Stomach smooth muscle (tissue), 2 donors: ENCODE data around the gene ZBTB4.

ENCODE experiments used
- H3K27ac ChIP-seq: one replicate; pipeline ENCODE4 v1.7.0; 2013; ENCODE audit warnings: mild to moderate bottlenecking, low read length, inconsistent platforms
- H3K27me3 ChIP-seq, 2 donors: one replicate each; pipeline ENCODE4 v1.7.0; 2013; ENCODE audit warnings: low read length in 2 of 2; ENCODE audit not compliant: insufficient read depth in 2 of 2, control insufficient read depth in 1 of 2
- H3K36me3 ChIP-seq, 2 donors: one replicate each; pipeline ENCODE4 v1.7.0; 2013; ENCODE audit warnings: low read length in 2 of 2; ENCODE audit not compliant: control insufficient read depth in 2 of 2, insufficient read depth in 2 of 2
- H3K4me1 ChIP-seq: one replicate; pipeline ENCODE4 v1.7.0; 2013; ENCODE audit warnings: low read length; ENCODE audit not compliant: control insufficient read depth, insufficient read depth
- H3K4me3 ChIP-seq, 2 donors: one replicate each; pipeline ENCODE4 v1.7.0; 2013; ENCODE audit warnings: low read length in 2 of 2
- H3K9ac ChIP-seq, 2 donors: one replicate each; pipeline ENCODE4 v1.7.0; 2013; ENCODE audit warnings: low read length in 2 of 2, mild to moderate bottlenecking in 1 of 2
- H3K9me3 ChIP-seq, 2 donors: one replicate each; pipeline ENCODE4 v1.7.0; 2013; ENCODE audit warnings: low read length in 2 of 2; ENCODE audit not compliant: control insufficient read depth in 2 of 2
- donor health status: healthy.
- donor health status: Pancreatic carcinoma.

ZBTB4 gene

DNA sequence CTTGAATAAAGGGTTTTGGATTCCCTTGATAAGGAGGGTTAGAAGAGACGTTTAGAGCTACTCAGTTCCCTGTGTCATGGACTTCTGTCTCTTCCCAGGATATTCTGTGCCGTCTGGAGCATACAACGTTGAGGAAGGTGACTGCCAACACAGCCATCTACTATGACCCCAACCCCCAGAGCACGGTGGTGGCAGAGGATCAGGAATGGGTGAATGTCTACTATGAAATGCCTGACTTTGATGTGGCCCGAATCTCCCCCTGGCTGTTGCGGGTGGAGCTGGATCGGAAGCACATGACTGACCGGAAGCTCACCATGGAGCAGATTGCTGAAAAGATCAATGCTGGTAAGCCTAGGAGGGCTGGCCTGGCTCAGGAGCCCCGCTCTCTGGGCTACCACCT, 29.4 kb upstream of the ZBTB4 start:
- Histone ChIP-seq H3K4me1 (no peaks in the 10 kb centered on the region), H3K4me3 (no peak overlapping the region), H3K27me3 (no peaks in the 10 kb centered on the region), H3K9me3 (no peaks in the 10 kb centered on the region), H3K36me3 (peaks cover 50 to 56% of the 10 kb centered on the region in 2 donors), H3K27ac (no peak overlapping the region), H3K9ac (no peak overlapping the region)

DNA sequence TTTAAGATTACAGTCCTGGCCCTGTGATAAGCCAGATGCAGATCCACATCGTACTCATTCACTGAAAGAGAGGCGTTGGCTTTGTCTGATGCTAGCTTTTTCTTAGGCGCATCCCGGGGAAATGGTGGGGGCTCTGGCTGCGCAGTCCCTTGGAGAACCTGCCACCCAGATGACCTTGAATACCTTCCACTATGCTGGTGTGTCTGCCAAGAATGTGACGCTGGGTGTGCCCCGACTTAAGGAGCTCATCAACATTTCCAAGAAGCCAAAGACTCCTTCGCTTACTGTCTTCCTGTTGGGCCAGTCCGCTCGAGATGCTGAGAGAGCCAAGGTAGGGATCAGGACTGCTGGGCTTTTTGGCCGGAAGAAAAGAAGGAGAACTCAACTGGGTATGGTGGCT, 28.7 kb upstream of the ZBTB4 start:
- Histone ChIP-seq H3K36me3 (peaks cover 53 to 57% of the 10 kb centered on the region in 2 donors), H3K4me1 (no peaks in the 10 kb centered on the region), H3K9ac (no peak overlapping the region)

DNA sequence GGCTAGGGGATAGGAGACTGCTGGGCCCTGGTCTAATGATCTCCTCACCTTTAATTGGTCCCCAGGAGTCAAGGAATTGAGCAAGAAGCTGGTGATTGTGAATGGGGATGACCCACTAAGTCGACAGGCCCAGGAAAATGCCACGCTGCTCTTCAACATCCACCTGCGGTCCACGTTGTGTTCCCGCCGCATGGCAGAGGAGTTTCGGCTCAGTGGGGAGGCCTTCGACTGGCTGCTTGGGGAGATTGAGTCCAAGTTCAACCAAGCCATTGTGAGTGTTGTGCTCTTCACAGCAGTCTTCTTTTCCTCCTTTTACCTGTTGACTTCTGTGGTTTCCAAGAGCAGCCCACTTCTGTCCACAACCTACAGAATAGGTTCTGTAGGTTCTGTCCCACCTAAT, 24.1 kb upstream of the ZBTB4 start:
- Histone ChIP-seq H3K9me3 (no peaks in the 10 kb centered on the region), H3K36me3 (peaks cover 53 to 61% of the 10 kb centered on the region in 2 donors), H3K4me1 (no peaks in the 10 kb centered on the region), H3K4me3 (no peak overlapping the region), H3K27ac (no peak overlapping the region), H3K27me3 (no peaks in the 10 kb centered on the region), H3K9ac (no peak overlapping the region)

More for the DNA sequence above, 28.7 kb upstream of the ZBTB4 start:
- Histone ChIP-seq H3K4me3 (no peak overlapping the region), H3K27ac (no peak overlapping the region), H3K27me3 (no peaks in the 10 kb centered on the region), H3K9me3 (no peaks in the 10 kb centered on the region)

DNA sequence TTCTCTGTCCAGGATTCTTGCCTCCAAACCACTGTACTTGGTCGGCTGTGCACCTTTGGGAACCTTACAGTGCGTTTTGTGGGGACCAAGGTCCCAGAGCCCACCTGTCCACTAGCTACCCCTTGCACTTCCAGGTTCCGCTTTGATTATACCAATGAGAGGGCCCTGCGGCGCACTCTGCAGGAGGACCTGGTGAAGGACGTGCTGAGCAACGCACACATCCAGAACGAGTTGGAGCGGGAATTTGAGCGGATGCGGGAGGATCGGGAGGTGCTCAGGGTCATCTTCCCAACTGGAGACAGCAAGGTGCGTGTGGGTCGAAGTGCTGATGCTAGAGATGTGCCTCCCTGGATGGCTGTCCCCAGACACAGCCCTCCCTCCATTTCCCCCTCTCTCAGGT, 23.6 kb upstream of the ZBTB4 start:
- H3K4me3 ChIP-seq, result no peak overlapping the region
- H3K4me1 ChIP-seq, result no peaks in the 10 kb centered on the region
- peaks cover 54 to 60% of the 10 kb centered on the region in 2 donors for H3K36me3 ChIP-seq

DNA sequence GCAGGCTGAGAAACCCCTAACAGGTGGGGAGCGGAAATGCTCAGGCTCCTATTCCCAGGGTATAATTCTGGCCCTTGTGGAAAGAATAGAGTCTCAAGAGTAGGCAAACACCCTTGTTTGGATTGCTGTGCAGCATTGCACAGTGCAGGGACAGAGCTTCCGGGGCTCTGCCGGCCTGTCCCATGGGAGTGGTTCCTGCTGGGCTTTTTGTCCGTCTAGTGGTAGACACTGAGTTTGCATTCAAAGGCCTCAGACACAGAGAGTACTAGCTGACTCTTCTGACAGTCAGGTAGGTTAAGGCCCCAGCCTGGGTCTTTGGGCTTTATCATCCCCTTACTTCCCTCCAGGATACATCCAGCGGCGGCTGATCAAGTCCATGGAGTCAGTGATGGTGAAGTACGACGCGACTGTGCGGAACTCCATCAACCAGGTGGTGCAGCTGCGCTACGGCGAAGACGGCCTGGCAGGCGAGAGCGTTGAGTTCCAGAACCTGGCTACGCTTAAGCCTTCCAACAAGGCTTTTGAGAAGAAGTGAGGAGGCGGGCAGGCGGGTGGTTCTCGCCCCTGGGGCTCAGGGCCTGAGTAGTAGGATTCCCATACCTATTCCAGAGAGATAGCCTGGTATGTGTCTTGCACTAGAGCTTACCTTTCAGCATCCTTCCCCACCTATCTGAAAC, 22.9 kb upstream of the ZBTB4 start:
- no peak overlapping the region for H3K9ac ChIP-seq
- no peaks in the 10 kb centered on the region for H3K4me1 ChIP-seq
- H3K4me3 ChIP-seq, result no peak overlapping the region
- H3K27ac ChIP-seq, result no peak overlapping the region
- no peaks in the 10 kb centered on the region for H3K27me3 ChIP-seq
- no peaks in the 10 kb centered on the region for H3K9me3 ChIP-seq
- peaks cover 60 to 64% of the 10 kb centered on the region in 2 donors for H3K36me3 ChIP-seq

More for the DNA sequence above, 23.6 kb upstream of the ZBTB4 start:
- Histone ChIP-seq H3K9ac (no peak overlapping the region), H3K27me3 (no peaks in the 10 kb centered on the region), H3K27ac (no peak overlapping the region), H3K9me3 (no peaks in the 10 kb centered on the region)

DNA sequence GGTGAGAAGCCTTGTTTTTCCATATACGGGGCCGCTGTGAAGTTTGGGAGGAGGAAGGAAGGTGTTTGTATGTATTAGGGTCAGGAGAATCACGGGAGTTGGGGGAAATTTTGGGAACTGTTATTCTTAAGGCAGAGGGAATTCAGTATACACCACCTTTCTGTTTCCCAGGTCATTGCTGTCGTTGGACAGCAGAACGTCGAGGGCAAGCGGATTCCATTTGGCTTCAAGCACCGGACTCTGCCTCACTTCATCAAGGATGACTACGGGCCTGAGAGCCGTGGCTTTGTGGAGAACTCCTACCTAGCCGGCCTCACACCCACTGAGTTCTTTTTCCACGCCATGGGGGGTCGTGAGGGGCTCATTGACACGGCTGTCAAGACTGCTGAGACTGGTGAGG, 22.3 kb upstream of the ZBTB4 start:
- H3K4me3 ChIP-seq, result no peak overlapping the region
- no peak overlapping the region for H3K9ac ChIP-seq
- peaks cover 66 to 70% of the 10 kb centered on the region in 2 donors for H3K36me3 ChIP-seq
- H3K27ac ChIP-seq, result no peak overlapping the region
- H3K9me3 ChIP-seq, result no peaks in the 10 kb centered on the region
- H3K4me1 ChIP-seq, result no peaks in the 10 kb centered on the region
- no peaks in the 10 kb centered on the region for H3K27me3 ChIP-seq

DNA sequence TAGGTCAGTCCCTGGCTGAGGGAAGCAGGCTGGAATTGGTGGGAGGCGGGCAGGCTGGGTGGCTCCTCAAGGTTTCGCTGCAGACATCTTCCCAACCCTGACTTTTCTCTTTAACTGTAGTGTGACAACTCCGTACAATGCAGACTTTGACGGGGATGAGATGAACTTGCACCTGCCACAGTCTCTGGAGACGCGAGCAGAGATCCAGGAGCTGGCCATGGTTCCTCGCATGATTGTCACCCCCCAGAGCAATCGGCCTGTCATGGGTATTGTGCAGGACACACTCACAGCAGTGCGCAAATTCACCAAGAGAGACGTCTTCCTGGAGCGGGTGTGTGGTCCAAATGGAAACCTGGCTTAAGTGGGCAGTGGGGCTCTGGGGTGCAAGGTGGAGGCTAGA, 19.7 kb upstream of the ZBTB4 start:
- peaks cover 69 to 76% of the 10 kb centered on the region in 2 donors for H3K36me3 ChIP-seq
- no peak overlapping the region for H3K27ac ChIP-seq
- no peak overlapping the region for H3K9ac ChIP-seq
- H3K27me3 ChIP-seq, result no peaks in the 10 kb centered on the region
- H3K9me3 ChIP-seq, result no peaks in the 10 kb centered on the region
- H3K4me1 ChIP-seq, result no peaks in the 10 kb centered on the region
- no peak overlapping the region for H3K4me3 ChIP-seq

DNA sequence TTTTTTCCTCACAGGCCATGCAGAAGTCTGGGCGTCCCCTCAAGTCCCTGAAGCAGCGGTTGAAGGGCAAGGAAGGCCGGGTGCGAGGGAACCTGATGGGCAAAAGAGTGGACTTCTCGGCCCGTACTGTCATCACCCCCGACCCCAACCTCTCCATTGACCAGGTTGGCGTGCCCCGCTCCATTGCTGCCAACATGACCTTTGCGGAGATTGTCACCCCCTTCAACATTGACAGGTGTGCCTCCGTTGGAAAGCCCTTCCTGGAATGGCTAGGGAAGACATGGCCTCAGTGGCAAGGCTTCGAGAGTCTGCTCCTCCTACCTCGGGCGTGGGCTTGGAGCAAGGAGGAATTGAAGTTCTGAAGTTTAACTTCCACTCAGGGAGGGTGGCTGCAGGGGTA, 18.2 kb upstream of the ZBTB4 start:
- Histone ChIP-seq H3K27ac (no peak overlapping the region), H3K36me3 (peaks cover 57 to 61% of the 10 kb centered on the region in 2 donors), H3K9me3 (no peaks in the 10 kb centered on the region), H3K4me3 (no peak overlapping the region), H3K9ac (no peak overlapping the region), H3K4me1 (no peaks in the 10 kb centered on the region), H3K27me3 (no peaks in the 10 kb centered on the region)

DNA sequence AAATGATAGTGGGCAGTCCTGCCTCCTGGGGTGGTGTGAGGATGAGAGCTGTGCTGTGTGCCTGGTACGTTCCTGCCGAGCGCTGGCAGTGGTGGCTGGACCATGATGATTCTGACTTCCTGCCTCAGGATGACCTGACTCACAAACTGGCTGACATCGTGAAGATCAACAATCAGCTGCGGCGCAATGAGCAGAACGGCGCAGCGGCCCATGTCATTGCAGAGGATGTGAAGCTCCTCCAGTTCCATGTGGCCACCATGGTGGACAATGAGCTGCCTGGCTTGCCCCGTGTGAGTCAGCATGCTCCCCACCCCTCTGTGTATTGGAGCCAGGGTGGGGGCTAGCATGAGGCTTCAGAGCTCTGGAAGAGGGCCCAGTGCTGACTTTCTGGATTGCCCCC, 17.8 kb upstream of the ZBTB4 start:
- Histone ChIP-seq H3K27me3 (no peaks in the 10 kb centered on the region), H3K9ac (no peak overlapping the region), H3K4me3 (no peak overlapping the region), H3K4me1 (no peaks in the 10 kb centered on the region), H3K9me3 (no peaks in the 10 kb centered on the region), H3K27ac (no peak overlapping the region), H3K36me3 (peaks cover 53 to 58% of the 10 kb centered on the region in 2 donors)

DNA sequence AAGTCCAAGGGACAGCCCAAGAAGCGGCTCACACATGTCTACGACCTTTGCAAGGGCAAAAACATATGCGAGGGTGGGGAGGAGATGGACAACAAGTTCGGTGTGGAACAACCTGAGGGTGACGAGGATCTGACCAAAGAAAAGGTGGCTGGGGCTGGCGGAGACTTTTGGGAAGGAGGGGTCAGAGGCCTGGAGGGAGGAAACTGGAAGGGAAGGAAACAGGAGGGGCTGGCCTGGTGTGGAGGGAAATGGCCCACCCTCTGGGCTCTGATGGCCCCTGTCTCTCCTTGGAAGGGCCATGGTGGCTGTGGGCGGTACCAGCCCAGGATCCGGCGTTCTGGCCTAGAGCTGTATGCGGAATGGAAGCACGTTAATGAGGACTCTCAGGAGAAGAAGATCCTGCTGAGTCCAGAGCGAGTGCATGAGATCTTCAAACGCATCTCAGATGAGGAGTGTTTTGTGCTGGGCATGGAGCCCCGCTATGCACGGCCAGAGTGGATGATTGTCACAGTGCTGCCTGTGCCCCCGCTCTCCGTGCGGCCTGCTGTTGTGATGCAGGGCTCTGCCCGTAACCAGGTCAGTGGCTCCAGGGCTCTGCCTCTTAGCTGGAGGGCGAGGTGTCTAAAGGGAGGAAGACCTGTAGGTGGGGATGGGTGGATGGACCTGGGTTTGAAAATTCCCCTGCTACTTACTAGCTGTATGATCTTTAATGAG, 17.2 kb upstream of the ZBTB4 start:
- H3K9me3 ChIP-seq, result no peaks in the 10 kb centered on the region
- H3K4me1 ChIP-seq, result no peaks in the 10 kb centered on the region
- H3K27me3 ChIP-seq, result no peaks in the 10 kb centered on the region
- H3K4me3 ChIP-seq, result no peak overlapping the region
- peaks cover 47 to 53% of the 10 kb centered on the region in 2 donors for H3K36me3 ChIP-seq
- H3K27ac ChIP-seq, result no peak overlapping the region
- no peak overlapping the region for H3K9ac ChIP-seq

DNA sequence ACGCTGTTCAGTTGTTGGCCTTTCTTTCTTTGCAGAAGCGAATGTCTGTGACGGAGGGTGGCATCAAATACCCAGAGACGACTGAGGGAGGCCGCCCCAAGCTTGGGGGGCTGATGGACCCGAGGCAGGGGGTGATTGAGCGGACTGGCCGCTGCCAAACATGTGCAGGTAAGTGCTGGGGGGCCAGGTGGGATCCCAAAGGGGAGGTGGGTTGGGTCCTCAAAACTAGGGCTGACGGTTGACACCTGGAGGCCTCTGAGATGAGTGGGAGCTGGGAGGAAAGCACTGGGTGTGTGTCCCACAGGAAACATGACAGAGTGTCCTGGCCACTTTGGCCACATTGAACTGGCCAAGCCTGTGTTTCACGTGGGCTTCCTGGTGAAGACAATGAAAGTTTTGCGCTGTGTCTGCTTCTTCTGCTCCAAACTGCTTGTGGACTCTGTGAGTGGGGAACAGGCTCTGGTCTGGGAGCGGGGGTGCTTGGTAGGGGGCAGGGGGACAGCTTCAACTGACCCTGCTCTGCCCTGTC, 16.5 kb upstream of the ZBTB4 start:
- no peaks in the 10 kb centered on the region for H3K4me1 ChIP-seq
- H3K4me3 ChIP-seq, result no peak overlapping the region
- H3K9me3 ChIP-seq, result no peaks in the 10 kb centered on the region
- peaks cover 40 to 46% of the 10 kb centered on the region in 2 donors for H3K36me3 ChIP-seq
- no peak overlapping the region for H3K27ac ChIP-seq
- H3K9ac ChIP-seq, result no peak overlapping the region
- H3K27me3 ChIP-seq, result no peaks in the 10 kb centered on the region
